ENCODE results near the gene PTPN12. TPM values are rescaled to one million over a fixed set of nuclear protein-coding genes. Genes with fewer than 3 reads are reported as not detected.

PTPN12 gene
- total and polyA plus RNA-seq, 2 of the 4 experiments (the other 2 are of a cell fraction) = 24.7 to 31.0 TPM

- Histone ChIP-seq H4K8ac (ENCODE audit: low read depth in 2 of 2, low read length in 2 of 2) (0 out of 4 replicates have a peak overlapping the region, but pooled peaks of 1 of the 2 experiments have one; percentile 19), H3K27me3 (ENCODE audit: control insufficient read depth, insufficient read depth, low read length) (no peaks in the 10 kb centered on the region), H3K27ac (ENCODE audit: insufficient read depth, low read length) (peak overlapping the region; percentile 63), H3K9me1 (ENCODE audit: insufficient read depth, low read length) (0 out of 2 replicates have a peak, but pooled peaks cover 3% of the 10 kb centered on the region), H3K9ac (ENCODE audit: low read depth, low read length) (no peak overlapping the region), H2AK5ac (ENCODE audit: low read depth, low read length) (peak overlapping the region; percentile 75; the same call in 1 of the 2 replicates), H4K20me1 (ENCODE audit: insufficient read depth, low read length) (no peaks in the 10 kb centered on the region), H3K36me3 (ENCODE audit: control insufficient read depth, insufficient read depth, low read length) (peaks cover 22% of the 10 kb centered on the region), H3K14ac (replicated peaks; ENCODE audit: low read depth, low read length) (no peak overlapping the region), H3K56ac (ENCODE audit: extremely low read depth, insufficient read depth, low read length) (no peak overlapping the region), H3K9me3 (ENCODE audit: control insufficient read depth, insufficient read depth, low read length) (no peaks in the 10 kb centered on the region), H3K4me1 (ENCODE audit: control insufficient read depth, insufficient read depth, low read length) (peaks cover 6% of the 10 kb centered on the region; the same call in 1 of the 2 replicates), H3K18ac (ENCODE audit: low read depth, low read length) (no peak overlapping the region), H2BK15ac (ENCODE audit: low read depth, low read length) (no peak overlapping the region), H2AFZ (replicated peaks; ENCODE audit: low read length, poor library complexity) (no peak overlapping the region), H3K4me3 (ENCODE audit: insufficient read depth, low read depth, low read length) (no peak overlapping the region), H2AK9ac (replicated peaks; ENCODE audit: low read depth, low read length, poor library complexity) (no peak overlapping the region), H3K23ac (ENCODE audit: low read depth, low read length) (no peak overlapping the region), H2BK5ac (ENCODE audit: low read depth, low read length, poor library complexity, severe bottlenecking) (peak overlapping the region; percentile 94), H4K91ac (ENCODE audit: insufficient read depth, low read depth, low read length) (peak overlapping the region; percentile 22; the same call in 1 of the 2 replicates), H2BK20ac (ENCODE audit: low read depth, low read length) (peak overlapping the region; percentile 57; the same call in 1 of the 2 replicates), H3K79me1 (ENCODE audit: low read depth in 1 of 2, low read length in 2 of 2) (peaks cover 12 to 25% of the 10 kb centered on the region in 2 experiments), H2BK120ac (ENCODE audit: low read depth, low read length) (no peak overlapping the region), H3K4ac (ENCODE audit: low read depth, low read length) (peak overlapping the region; percentile 32; the same call in 1 of the 2 replicates), H4K5ac (ENCODE audit: low read depth, low read length) (peak overlapping the region; percentile 29), H3K4me2 (ENCODE audit: low read depth, low read length) (no peak overlapping the region)
- ATAC-seq (ENCODE audit: low read depth) (no peak), DNase-seq (no peak)
- CTCF ChIA-PET = interaction anchor here (1.4 kb wide), 1 partner anchor 110 kb away, joined by 3 read pairs; no protein-coding TSS in a partner anchor
- BruUV-seq (replicated peaks) = no TSS peak
- dilution Hi-C loops (cut with HindIII; ENCODE audit: low sequenced_read_pairs, unreplicated experiment) (no loop called here), in situ Hi-C loops (cut with MboI; ENCODE audit: low sequenced_read_pairs) (no loop called here), intact Hi-C loops (cut with micrococcal nuclease) (no loop called here)
- POLR2A ChIA-PET (ENCODE audit: unreplicated experiment) = no interaction called here
- 100% methylated on average over 3 of the region's 6 CpGs; no CpG with 5 or more reads in 1 of the 2 experiments for WGBS, 2 experiments (ENCODE audit: extremely low coverage in 2 of 2, insufficient read length in 1 of 2)
- TF ChIP-seq MAZ (IDR thresholded peaks at IDR 0.05; ENCODE audit: borderline replicate concordance, low read depth, low read length) = no peak
- no peak for TF ChIP-seq RFX5 (IDR thresholded peaks at IDR 0.05; ENCODE audit: low read depth, low read length)
- no peak for TF ChIP-seq CEBPB (IDR thresholded peaks at IDR 0.05; ENCODE audit: low read depth, low read length)
- TF ChIP-seq MXI1 (IDR thresholded peaks at IDR 0.05; ENCODE audit: borderline replicate concordance, low read depth, low read length) = no peak
- no peak for TF ChIP-seq RCOR1 (IDR thresholded peaks at IDR 0.05; ENCODE audit: insufficient replicate concordance, low read length)
- TF ChIP-seq POLR2A (IDR thresholded peaks at IDR 0.05; ENCODE audit: low read depth, low read length) = no peak
- no peak for TF ChIP-seq CHD1 (IDR thresholded peaks at IDR 0.05; ENCODE audit: low read depth, low read length)
- no peak for TF ChIP-seq USF2 (IDR thresholded peaks at IDR 0.05; ENCODE audit: low read depth, low read length)
- no peak for TF ChIP-seq RAD21 (IDR thresholded peaks at IDR 0.05; ENCODE audit: low read length)
- TF ChIP-seq CTCF (conservative IDR thresholded peaks at IDR 0.05; ENCODE audit: low read depth, low read length) = no peak
- TF ChIP-seq FOS (IDR thresholded peaks at IDR 0.05; ENCODE audit: low read depth, low read length) = no peak
- no peak for TF ChIP-seq MAFK (IDR thresholded peaks at IDR 0.05; ENCODE audit: low read depth, low read length)
- no peak for TF ChIP-seq NFE2L2 (IDR thresholded peaks at IDR 0.05; ENCODE audit: low read depth, low read length)
- no peak for TF ChIP-seq ELK1 (IDR thresholded peaks at IDR 0.05; ENCODE audit: borderline replicate concordance, low read depth, low read length)
- no peak for TF ChIP-seq SMC3 (IDR thresholded peaks at IDR 0.05; ENCODE audit: low read depth, low read length)
Observed at GRCh38 chr7:77648742-77649338, 111.7 kb downstream of the PTPN12 start.

Data from IMR-90 (cell line).